Lung (tissue), 12 donors: ENCODE data around the gene ADAMTS17. TPM values are rescaled to one million over a fixed set of nuclear protein-coding genes. Genes with fewer than 3 reads are reported as not detected.

Experiments used
- ATAC-seq: fragments of 200-7000 bp; cut with Tn5 transposase; one replicate; pipeline ENCODE4 v1.9.1; 2020; ENCODE audit warnings: moderate number of reproducible peaks; ENCODE audit not compliant: insufficient read depth, low FRiP score
- DNase-seq, 3 donors: peaks; one replicate each; pipeline ENCODE4 v3.0.0-alpha.2; 2013 to 2017
- H3K27ac ChIP-seq, 2 donors: one replicate each; pipeline ENCODE4 v1.5.1; 2013; ENCODE audit warnings: mild to moderate bottlenecking in 2 of 2, moderate library complexity in 2 of 2, control low read depth in 1 of 2, inconsistent platforms in 1 of 2, low read depth in 1 of 2, low read length in 1 of 2
- H3K27me3 ChIP-seq, 3 donors: one replicate each; pipeline ENCODE4 v1.5.1; 2013; ENCODE audit warnings: low read length in 2 of 3; ENCODE audit not compliant: control insufficient read depth in 3 of 3, insufficient read depth in 3 of 3
- H3K36me3 ChIP-seq, 4 donors: one replicate each; pipeline ENCODE4 v1.5.1; 2013; ENCODE audit warnings: low read length in 4 of 4, mild to moderate bottlenecking in 1 of 4, moderate library complexity in 1 of 4; ENCODE audit not compliant: control insufficient read depth in 4 of 4, insufficient read depth in 4 of 4
- H3K4me1 ChIP-seq, 5 donors: one replicate each; pipeline ENCODE4 v1.5.1; 2013; ENCODE audit warnings: low read length in 5 of 5, mild to moderate bottlenecking in 2 of 5, moderate library complexity in 1 of 5; ENCODE audit not compliant: control insufficient read depth in 5 of 5, insufficient read depth in 5 of 5
- H3K4me3 ChIP-seq: one replicate; pipeline ENCODE4 v1.5.1; 2013; ENCODE audit warnings: mild to moderate bottlenecking, control low read depth, moderate library complexity
- H3K9ac ChIP-seq, 2 donors: one replicate each; pipeline ENCODE4 v1.5.1; 2013; ENCODE audit warnings: low read length in 2 of 2, control low read depth in 1 of 2; ENCODE audit not compliant: insufficient read depth in 1 of 2
- H3K9me3 ChIP-seq, 4 donors: one replicate each; pipeline ENCODE4 v1.5.1; 2013; ENCODE audit warnings: low read length in 3 of 4, mild to moderate bottlenecking in 1 of 4, moderate library complexity in 1 of 4; ENCODE audit not compliant: control insufficient read depth in 4 of 4, insufficient read depth in 3 of 4
- WGBS, 2 donors: extraction: QIAGEN DNeasy Blood & Tissue Kit; methylation state at CpG; one replicate each; pipeline ENCODE4 v1.1.7; 2013; 5-methylcytosine and 5-hydroxymethylcytosine counted together
- polyA plus RNA-seq, 2 donors: library from polyadenylated mRNA; stranded (reverse); fragments of 200-250 nt; gene quantifications; one replicate each; pipeline ENCODE4 v1.2.1, GENCODE V29; 2013
- total RNA-seq, 2 donors: library from RNA; depleted of rRNA in 1 of 2; stranded (reverse); fragments of >200 nt in 1 of 2; gene quantifications; one replicate each; pipeline ENCODE4 v1.2.1, GENCODE V29; 2014 to 2021
- TF ChIP-seq, protein P1 (sequence below): IDR thresholded peaks from 2 replicates; pipeline ENCODE4 v1.5.1; 2012; ENCODE audit warnings: mild to moderate bottlenecking; ENCODE audit errors: control extremely low read depth, extremely low read depth
- donor health status: control.
- donor health status: control.
- donor health status: Bipolar disorder and iron deficiency.
- donor health status: healthy.
- donor health status: DM: yes; HTN: yes; CAD: no.

The ADAMTS17 gene
- total and polyA plus RNA-seq, 4 donors, result 0.47 to 6.6 (median 2.2) TPM

DNA sequence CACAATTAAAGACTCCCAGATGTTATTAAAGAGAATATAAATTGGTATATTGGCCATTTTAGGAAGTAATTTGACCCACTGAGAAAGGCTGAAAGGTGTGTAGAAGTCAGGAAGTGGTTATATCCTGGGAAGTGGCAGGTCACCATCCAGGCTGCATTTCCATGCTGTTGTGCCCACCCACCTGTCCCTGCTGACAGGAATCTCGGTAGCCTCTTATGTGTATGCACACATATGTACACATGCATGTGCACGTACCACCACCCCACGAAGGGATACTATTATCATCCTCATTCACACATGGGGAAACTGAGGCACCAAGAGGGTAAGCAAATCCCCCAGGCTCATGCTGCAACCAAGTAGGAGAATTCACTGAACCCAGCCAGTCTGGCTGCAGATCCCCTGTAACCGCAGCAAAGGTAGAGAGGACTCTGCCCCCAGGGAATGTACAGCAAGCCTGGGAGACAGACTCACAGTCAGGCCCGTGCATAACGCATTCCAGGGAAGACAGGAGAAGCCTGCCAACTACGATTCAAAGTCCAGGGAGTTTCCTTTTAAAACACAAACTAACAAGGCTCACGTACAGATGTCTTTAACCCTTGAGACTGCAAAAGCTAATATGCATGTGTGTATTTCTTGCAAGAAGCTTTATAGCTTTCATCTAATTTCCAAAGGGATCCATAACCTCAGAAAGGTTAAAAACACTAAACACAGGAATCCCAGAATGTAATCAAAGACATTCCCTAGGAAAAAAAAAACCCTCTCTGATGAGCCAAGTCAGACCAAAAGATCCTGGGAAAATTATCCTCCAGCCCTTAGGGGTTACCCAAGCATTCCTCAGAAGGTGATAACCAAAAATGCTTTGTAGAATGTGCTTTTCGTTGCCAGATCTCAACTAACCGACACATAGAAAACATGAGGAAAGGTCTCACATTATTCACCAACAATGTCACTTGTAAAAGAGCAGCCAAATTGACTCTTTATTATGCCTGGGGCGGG is 129.6 kb downstream of the ADAMTS17 start:
- Histone ChIP-seq H3K9ac (no peak overlapping the region), H3K27ac (peak overlapping the region in 1 of 2 donors; percentile 7), H3K4me1 (peaks cover 0 to 28% (median 7%) of the 10 kb centered on the region in 5 donors), H3K27me3 (no peaks in the 10 kb centered on the region), H3K4me3 (no peak overlapping the region), H3K9me3 (no peaks in the 10 kb centered on the region), H3K36me3 (no peaks in the 10 kb centered on the region)
- no peak for ATAC-seq
- WGBS, 2 donors, result 45 to 57% methylated on average over 11 of the region's 11 CpGs
- peak in 2 of 3 donors; percentile 40 to 42 for DNase-seq
- TF ChIP-seq, protein P1, sequence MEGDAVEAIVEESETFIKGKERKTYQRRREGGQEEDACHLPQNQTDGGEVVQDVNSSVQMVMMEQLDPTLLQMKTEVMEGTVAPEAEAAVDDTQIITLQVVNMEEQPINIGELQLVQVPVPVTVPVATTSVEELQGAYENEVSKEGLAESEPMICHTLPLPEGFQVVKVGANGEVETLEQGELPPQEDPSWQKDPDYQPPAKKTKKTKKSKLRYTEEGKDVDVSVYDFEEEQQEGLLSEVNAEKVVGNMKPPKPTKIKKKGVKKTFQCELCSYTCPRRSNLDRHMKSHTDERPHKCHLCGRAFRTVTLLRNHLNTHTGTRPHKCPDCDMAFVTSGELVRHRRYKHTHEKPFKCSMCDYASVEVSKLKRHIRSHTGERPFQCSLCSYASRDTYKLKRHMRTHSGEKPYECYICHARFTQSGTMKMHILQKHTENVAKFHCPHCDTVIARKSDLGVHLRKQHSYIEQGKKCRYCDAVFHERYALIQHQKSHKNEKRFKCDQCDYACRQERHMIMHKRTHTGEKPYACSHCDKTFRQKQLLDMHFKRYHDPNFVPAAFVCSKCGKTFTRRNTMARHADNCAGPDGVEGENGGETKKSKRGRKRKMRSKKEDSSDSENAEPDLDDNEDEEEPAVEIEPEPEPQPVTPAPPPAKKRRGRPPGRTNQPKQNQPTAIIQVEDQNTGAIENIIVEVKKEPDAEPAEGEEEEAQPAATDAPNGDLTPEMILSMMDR, result no peak

DNA sequence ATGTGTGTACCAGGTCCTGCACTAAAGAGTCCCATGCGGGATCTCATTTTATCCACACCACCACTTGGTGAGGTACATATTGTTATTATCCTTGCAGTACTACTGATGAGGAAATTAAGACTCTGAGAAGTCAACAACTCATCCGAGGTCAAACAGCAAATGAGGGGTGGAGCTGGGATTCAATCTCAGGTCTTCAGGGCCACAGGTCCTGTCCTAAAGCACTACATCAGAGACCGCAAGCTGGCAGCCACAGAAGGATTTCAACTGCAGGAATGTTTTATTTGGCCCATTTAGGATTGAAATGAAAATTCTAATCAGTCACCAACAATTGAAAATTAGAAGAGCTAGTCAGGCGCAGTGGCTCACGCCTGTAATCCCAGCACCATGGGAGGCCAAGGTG is 131.4 kb downstream of the ADAMTS17 start:
- Histone ChIP-seq H3K27ac (no peak overlapping the region), H3K4me1 (peaks cover 0 to 15% (median 5%) of the 10 kb centered on the region in 5 donors), H3K9ac (no peak overlapping the region), H3K4me3 (no peak overlapping the region), H3K9me3 (no peaks in the 10 kb centered on the region), H3K27me3 (no peaks in the 10 kb centered on the region), H3K36me3 (no peaks in the 10 kb centered on the region)
- 92 to 97% methylated on average over 5 of the region's 5 CpGs for WGBS, 2 donors
- TF ChIP-seq, protein P1, result no peak
- ATAC-seq (no peak), DNase-seq (no peak)

DNA sequence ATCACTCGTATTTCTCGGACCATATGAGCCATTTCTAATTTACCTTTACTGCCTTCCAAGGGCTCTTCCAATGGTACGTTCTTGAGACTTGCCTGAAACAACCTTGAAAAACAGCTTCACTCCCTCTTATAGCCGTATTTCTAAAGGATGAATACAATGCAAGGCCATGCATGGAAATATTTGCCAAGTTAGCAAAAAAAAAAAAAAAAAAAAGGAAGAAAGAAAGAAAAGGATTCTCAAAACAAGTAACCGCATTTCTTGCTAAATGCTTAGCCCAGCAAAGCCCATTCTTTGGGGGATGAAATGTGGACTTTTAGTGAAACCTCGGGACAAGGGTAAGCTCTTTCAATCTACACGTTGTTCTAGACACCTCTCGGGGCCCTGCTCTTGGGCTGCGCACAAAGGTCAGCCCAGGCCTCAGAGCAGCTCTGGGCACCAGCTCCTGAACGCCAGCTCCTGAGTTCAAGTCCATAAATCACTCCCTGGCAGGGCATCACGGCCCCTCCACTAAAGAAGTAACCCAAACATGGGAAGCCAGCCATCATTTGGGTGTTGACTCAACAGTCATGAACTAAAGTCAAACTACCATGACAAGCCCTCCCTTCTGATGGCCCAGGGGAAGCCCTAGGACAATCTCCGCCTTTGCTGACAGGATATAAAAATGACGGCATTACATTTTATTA is 132.7 kb downstream of the ADAMTS17 start:
- Histone ChIP-seq H3K4me3 (no peak overlapping the region), H3K27me3 (no peaks in the 10 kb centered on the region), H3K36me3 (no peaks in the 10 kb centered on the region), H3K4me1 (peaks cover 0 to 8% (median 4%) of the 10 kb centered on the region in 5 donors), H3K9ac (no peak overlapping the region), H3K9me3 (no peaks in the 10 kb centered on the region), H3K27ac (no peak overlapping the region)
- 79 to 85% methylated on average over 13 of the region's 13 CpGs for WGBS, 2 donors
- TF ChIP-seq, protein P1, result no peak
- ATAC-seq (no peak), DNase-seq (no peak)
